Measurements from ENCODE around the gene UBE4B. TPM values are rescaled to one million over a fixed set of nuclear protein-coding genes. Genes with fewer than 3 reads are reported as not detected.
A peak's percentile ranks its signal among the peaks of the same experiment; 100 is the strongest.

UBE4B gene
- total RNA-seq, 1 experiment from 2014 or later: 80.8 TPM

GRCh38 chr1:10063878-10064277 is 31.1 kb downstream of the UBE4B start (continued):
- TF ChIP-seq ERG (CRISPR knock-in tag; IDR thresholded peaks at IDR 0.05) (no peak), USF1 (CRISPR knock-in tag; IDR thresholded peaks at IDR 0.05) (no peak), ZNF396 (CRISPR knock-in tag; IDR thresholded peaks at IDR 0.05; ENCODE audit: borderline replicate concordance) (no peak), ZNF423 (CRISPR knock-in tag; IDR thresholded peaks at IDR 0.05) (no peak), MXD4 (CRISPR knock-in tag; IDR thresholded peaks at IDR 0.05; ENCODE audit: borderline replicate concordance) (no peak)
- TF ChIP-seq, protein P1, sequence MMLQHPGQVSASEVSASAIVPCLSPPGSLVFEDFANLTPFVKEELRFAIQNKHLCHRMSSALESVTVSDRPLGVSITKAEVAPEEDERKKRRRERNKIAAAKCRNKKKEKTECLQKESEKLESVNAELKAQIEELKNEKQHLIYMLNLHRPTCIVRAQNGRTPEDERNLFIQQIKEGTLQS (CRISPR knock-in tag; conservative IDR thresholded peaks at IDR 0.05): no peak

- CTCF ChIA-PET: interaction anchor here (0.5 to 1.5 kb wide), 2 partner anchors 30 to 378 kb away, joined by 3 to 4 read pairs; no protein-coding TSS in a partner anchor
- TF ChIP-seq SMAD3 (CRISPR knock-in tag; IDR thresholded peaks at IDR 0.05; ENCODE audit: borderline replicate concordance) (no peak), JAZF1 (CRISPR knock-in tag; IDR thresholded peaks at IDR 0.05) (no peak), GTF2I (CRISPR knock-in tag; conservative IDR thresholded peaks at IDR 0.05) (no peak), RELA (CRISPR knock-in tag; IDR thresholded peaks at IDR 0.05; ENCODE audit: borderline replicate concordance) (no peak), NFATC4 (CRISPR knock-in tag; IDR thresholded peaks at IDR 0.05) (no peak), ZNF121 (CRISPR knock-in tag; IDR thresholded peaks at IDR 0.05) (0 out of 2 replicates have a peak, but pooled peaks have one; percentile 19)
- TF ChIP-seq, protein P2, sequence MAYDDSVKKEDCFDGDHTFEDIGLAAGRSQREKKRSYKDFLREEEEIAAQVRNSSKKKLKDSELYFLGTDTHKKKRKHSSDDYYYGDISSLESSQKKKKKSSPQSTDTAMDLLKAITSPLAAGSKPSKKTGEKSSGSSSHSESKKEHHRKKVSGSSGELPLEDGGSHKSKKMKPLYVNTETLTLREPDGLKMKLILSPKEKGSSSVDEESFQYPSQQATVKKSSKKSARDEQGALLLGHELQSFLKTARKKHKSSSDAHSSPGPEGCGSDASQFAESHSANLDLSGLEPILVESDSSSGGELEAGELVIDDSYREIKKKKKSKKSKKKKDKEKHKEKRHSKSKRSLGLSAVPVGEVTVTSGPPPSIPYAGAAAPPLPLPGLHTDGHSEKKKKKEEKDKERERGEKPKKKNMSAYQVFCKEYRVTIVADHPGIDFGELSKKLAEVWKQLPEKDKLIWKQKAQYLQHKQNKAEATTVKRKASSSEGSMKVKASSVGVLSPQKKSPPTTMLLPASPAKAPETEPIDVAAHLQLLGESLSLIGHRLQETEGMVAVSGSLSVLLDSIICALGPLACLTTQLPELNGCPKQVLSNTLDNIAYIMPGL (CRISPR knock-in tag; IDR thresholded peaks at IDR 0.05): no peak
- peak overlapping the region; percentile 77 for H3K27ac Mint-ChIP-seq
- DNase-seq (ENCODE audit: low spot score) (no peak), ATAC-seq (no peak)
- H3K9me3 Mint-ChIP-seq: no peaks in the 10 kb centered on the region
- H3K27me3 Mint-ChIP-seq (ENCODE audit: low read depth): no peaks in the 10 kb centered on the region
- no peaks in the 10 kb centered on the region for H3K36me3 Mint-ChIP-seq
- peaks cover 30% of the 10 kb centered on the region for H3K4me1 Mint-ChIP-seq
- no peak overlapping the region for H3K4me3 Mint-ChIP-seq
- POLR2A ChIA-PET: interaction anchor here (0.6 to 0.7 kb wide), 2 partner anchors 16 to 325 kb away, joined by 5 read pairs; no protein-coding TSS in a partner anchor
Measured at GRCh38 chr1:10064416-10065343, 31.9 kb downstream of the UBE4B start.

DNA sequence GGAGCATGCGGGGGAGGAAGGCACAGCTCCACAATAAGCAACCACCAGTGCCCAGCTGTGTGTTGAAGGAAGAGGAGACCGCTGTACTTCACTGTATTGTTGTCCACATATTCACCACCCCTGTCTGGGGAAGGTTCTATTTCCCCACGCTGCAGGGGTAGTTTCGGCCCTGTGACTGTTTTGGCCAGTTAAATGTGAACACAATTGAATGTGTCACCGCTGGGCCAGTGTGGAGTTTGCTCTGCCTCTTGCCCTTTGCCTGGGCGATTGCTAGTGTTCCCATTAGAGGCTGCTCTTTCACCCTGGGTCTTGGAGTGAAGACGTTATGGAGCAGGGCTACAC is 32.6 kb downstream of the UBE4B start:
- POLR2A ChIA-PET: interaction anchor here (0.6 kb wide), 1 partner anchor 325 kb away, joined by 5 read pairs; no protein-coding TSS in a partner anchor
- peak; percentile 25 for DNase-seq (ENCODE audit: low spot score)
- peak overlapping the region; percentile 77 for H3K27ac Mint-ChIP-seq
- H3K27me3 Mint-ChIP-seq (ENCODE audit: low read depth): no peaks in the 10 kb centered on the region
- no peak overlapping the region for H3K4me3 Mint-ChIP-seq
- CTCF ChIA-PET: interaction anchor here (0.5 kb wide), 1 partner anchor 378 kb away, joined by 3 read pairs; no protein-coding TSS in a partner anchor
- H3K9me3 Mint-ChIP-seq: no peaks in the 10 kb centered on the region
- peaks cover 29% of the 10 kb centered on the region for H3K4me1 Mint-ChIP-seq
- ATAC-seq: peak; percentile 67
- no peaks in the 10 kb centered on the region for H3K36me3 Mint-ChIP-seq
- no peak for TF ChIP-seq CTCF (IDR thresholded peaks at IDR 0.05)
- TF ChIP-seq, protein P2 (CRISPR knock-in tag; IDR thresholded peaks at IDR 0.05): no peak
- no peak for TF ChIP-seq ZNF138 (CRISPR knock-in tag; conservative IDR thresholded peaks at IDR 0.05)
- no peak for TF ChIP-seq USF1 (CRISPR knock-in tag; IDR thresholded peaks at IDR 0.05)
- no peak for TF ChIP-seq AR (CRISPR knock-in tag; IDR thresholded peaks at IDR 0.05)
- TF ChIP-seq TCF7 (CRISPR knock-in tag; IDR thresholded peaks at IDR 0.05; ENCODE audit: low read depth): no peak
- TF ChIP-seq ZNF263 (CRISPR knock-in tag; IDR thresholded peaks at IDR 0.05; ENCODE audit: low read depth): no peak
- no peak for TF ChIP-seq ZBTB21 (CRISPR knock-in tag; IDR thresholded peaks at IDR 0.05; ENCODE audit: borderline replicate concordance)
- TF ChIP-seq ESRRA (CRISPR knock-in tag; IDR thresholded peaks at IDR 0.05; ENCODE audit: borderline replicate concordance): no peak

All from WTC11 (cell line).